Right cardiac atrium (tissue), 5 donors: Measurements from ENCODE around the gene CEP41. TPM values are rescaled to one million over a fixed set of nuclear protein-coding genes. Genes with fewer than 3 reads are reported as not detected.

Experiments used
- ATAC-seq, 2 donors: fragments of 200-7000 bp; cut with Tn5 transposase; one replicate each; pipeline versions ENCODE4 v1.8.0 to v1.9.1; 2020; ENCODE audit warnings: moderate library complexity in 2 of 2, mild to moderate bottlenecking in 1 of 2
- DNase-seq, 3 donors: peaks; one replicate each; pipeline ENCODE4 v3.0.0-alpha.2; 2020
- H3K27ac ChIP-seq: one replicate; pipeline ENCODE4 v1.5.1; 2013; ENCODE audit warnings: mild to moderate bottlenecking, low read length, control low read depth, moderate library complexity
- H3K27me3 ChIP-seq: one replicate; pipeline ENCODE4 v1.6.1; 2013; ENCODE audit not compliant: control insufficient read depth, insufficient read depth
- H3K4me1 ChIP-seq: one replicate; pipeline ENCODE4 v1.6.1; 2013; ENCODE audit warnings: low read length; ENCODE audit not compliant: control insufficient read depth, insufficient read depth
- H3K4me3 ChIP-seq: one replicate; pipeline ENCODE4 v1.5.1; 2013; ENCODE audit warnings: low read length, control low read depth
- H3K9me3 ChIP-seq: one replicate; pipeline ENCODE4 v1.6.1; 2013; ENCODE audit warnings: low read length; ENCODE audit not compliant: control insufficient read depth
- WGBS: extraction: QIAGEN DNeasy Blood & Tissue Kit; methylation state at CpG from one replicate; pipeline ENCODE4 v1.1.7; 2013; 5-methylcytosine and 5-hydroxymethylcytosine counted together
- intact Hi-C, 4 donors: fragments of 100-400 bp; cut with DNase I; formaldehyde crosslinking; loops; one replicate each; pipeline versions ENCODE4 v1.11.0 to v1.14.0; 2022 to 2023
- polyA plus RNA-seq: library from polyadenylated mRNA; stranded (reverse); fragments of 200-250 nt; gene quantifications from one replicate; pipeline ENCODE4 v1.2.3, GENCODE V29; 2013
- total RNA-seq, 4 donors: library from RNA; stranded (reverse); fragmentation: NEBNext Ultra II Directional; extraction: Animal tissue kit (Norgen Biotek cat#: 25700); gene quantifications; one replicate each; pipeline ENCODE4 v1.2.1, GENCODE V29; 2021
- donor health status: healthy with polysubstance abuse.
- donor health status: DM: no; HTN: yes; CAD: no.
- donor health status: DM: no; HTN: no; CAD: no.
- donor health status: DM: no; HTN: yes; CAD: no; lungs with severe emphysema.
- donor health status: DM: yes; HTN: yes; CAD: no.

The CEP41 gene
- total and polyA plus RNA-seq, 5 donors, result 3.0 to 7.5 (median 6.0) TPM

DNA sequence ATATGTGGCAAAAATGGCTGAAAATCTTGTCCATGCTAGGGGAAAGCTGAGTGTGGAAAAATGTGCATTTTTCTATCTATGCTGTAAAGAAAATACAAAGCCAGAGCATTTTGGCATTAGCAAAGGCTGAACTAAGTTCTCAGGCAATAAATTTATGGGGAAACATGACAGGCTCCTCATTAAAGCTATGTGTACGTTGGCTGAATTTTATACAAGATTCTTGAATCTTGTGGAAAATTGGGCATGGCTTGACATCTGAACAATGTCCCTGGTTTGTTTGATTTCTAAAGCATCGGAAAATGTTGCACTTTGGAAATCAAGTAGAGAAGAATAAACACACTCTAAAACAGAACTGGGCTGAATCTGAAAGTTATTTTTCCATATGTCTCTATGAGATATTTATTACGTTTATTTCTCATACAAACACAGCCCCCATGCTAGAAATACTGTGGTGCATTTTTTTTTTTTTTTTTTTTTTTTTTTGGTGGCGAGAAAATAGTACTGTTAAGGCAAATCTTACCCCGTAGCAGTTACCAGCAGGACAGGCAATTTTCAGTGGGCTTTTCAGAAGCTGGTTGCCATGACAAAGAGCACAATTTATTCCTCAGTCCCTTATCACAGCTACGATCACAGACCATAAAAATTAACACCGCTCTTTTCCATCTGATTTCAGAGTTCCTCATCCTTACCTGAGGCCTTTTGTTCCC, 43.6 kb downstream of the CEP41 start:
- ATAC-seq, result no peak
- intact Hi-C loops, result no loop called here
- no peak for DNase-seq
- H3K27me3 ChIP-seq, result no peaks in the 10 kb centered on the region
- H3K9me3 ChIP-seq, result no peaks in the 10 kb centered on the region
- H3K27ac ChIP-seq, result no peak overlapping the region
- H3K4me1 ChIP-seq, result peaks cover 7% of the 10 kb centered on the region
- WGBS, result 84% methylated on average over 7 of the region's 7 CpGs
- H3K4me3 ChIP-seq, result no peak overlapping the region

DNA sequence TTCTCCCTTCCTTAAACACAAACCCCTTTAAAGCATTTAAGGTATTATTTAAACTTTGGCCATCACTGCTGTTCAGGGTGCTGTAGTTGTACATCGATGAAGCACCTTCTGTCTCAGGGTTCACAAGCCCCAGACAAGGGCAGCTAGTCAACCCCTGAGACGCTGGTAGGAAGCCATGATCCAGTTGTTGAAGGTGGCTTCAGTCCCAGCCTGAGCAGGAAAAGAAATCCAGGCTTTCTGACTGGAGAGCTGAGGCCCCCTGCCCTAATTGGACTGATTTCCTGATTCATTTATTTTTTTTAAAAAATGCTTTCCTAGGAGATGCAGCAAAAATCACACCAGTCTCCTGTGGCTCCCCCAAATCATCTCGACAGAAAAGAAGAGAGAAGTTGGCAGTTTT, 44.7 kb downstream of the CEP41 start:
- DNase-seq, result no peak
- ATAC-seq, result no peak
- Histone ChIP-seq H3K27me3 (no peaks in the 10 kb centered on the region), H3K4me1 (peaks cover 7% of the 10 kb centered on the region), H3K4me3 (no peak overlapping the region), H3K27ac (no peak overlapping the region), H3K9me3 (no peaks in the 10 kb centered on the region)
- intact Hi-C loops, result no loop called here
- WGBS, result 48% methylated on average over 3 of the region's 3 CpGs

- DNase-seq (no peak), ATAC-seq (no peak)
- Histone ChIP-seq H3K4me1 (peaks cover 3% of the 10 kb centered on the region), H3K9me3 (no peaks in the 10 kb centered on the region), H3K4me3 (no peak overlapping the region), H3K27me3 (no peaks in the 10 kb centered on the region), H3K27ac (no peak overlapping the region)
- 74% methylated on average over 5 of the region's 5 CpGs for WGBS
- intact Hi-C loops, result no loop called here
Observed at GRCh38 chr7:130395421-130395820, 45.4 kb downstream of the CEP41 start.

- Histone ChIP-seq H3K27ac (no peak overlapping the region), H3K4me3 (no peak overlapping the region), H3K4me1 (peaks cover 3% of the 10 kb centered on the region), H3K9me3 (no peaks in the 10 kb centered on the region), H3K27me3 (no peaks in the 10 kb centered on the region)
- ATAC-seq (peak in 1 of 2 donors; percentile 27), DNase-seq (no peak)
- WGBS, result 84% methylated on average over 7 of the region's 7 CpGs
- intact Hi-C loops, result no loop called here
Observed at GRCh38 chr7:130394421-130395195, 46.2 kb downstream of the CEP41 start.

DNA sequence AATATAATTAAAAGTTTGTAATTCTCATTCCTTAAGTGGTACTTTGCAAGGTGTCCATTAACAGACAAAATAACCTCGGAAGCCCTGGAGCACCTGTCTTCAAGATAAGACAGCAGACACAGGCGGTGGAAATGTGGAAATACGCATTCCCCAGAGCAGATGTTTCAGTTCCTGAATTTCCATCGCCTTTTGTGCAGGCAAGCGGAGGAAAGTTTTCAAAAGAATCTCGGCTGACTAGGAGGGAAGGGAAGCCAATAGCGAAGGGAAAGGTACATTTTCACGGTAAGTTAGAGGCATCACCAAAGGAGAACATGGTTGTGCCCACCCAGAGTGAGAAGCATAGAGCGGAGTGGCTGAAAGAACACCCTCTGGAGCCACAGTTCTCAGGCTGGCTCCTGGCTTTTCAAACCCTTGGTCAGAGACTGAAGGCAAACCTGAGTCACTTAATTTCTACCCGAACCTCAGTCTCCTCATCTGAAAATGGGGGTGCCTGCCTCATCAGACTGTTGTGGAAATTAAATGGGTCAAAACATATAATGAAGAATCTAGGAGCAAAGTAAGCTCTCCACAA, 46.9 kb downstream of the CEP41 start:
- Histone ChIP-seq H3K27ac (no peak overlapping the region), H3K4me3 (no peak overlapping the region), H3K9me3 (no peaks in the 10 kb centered on the region), H3K27me3 (no peaks in the 10 kb centered on the region), H3K4me1 (peaks cover 3% of the 10 kb centered on the region)
- 74% methylated on average over 10 of the region's 10 CpGs for WGBS
- ATAC-seq (no peak), DNase-seq (no peak)
- intact Hi-C loops, result no loop called here

DNA sequence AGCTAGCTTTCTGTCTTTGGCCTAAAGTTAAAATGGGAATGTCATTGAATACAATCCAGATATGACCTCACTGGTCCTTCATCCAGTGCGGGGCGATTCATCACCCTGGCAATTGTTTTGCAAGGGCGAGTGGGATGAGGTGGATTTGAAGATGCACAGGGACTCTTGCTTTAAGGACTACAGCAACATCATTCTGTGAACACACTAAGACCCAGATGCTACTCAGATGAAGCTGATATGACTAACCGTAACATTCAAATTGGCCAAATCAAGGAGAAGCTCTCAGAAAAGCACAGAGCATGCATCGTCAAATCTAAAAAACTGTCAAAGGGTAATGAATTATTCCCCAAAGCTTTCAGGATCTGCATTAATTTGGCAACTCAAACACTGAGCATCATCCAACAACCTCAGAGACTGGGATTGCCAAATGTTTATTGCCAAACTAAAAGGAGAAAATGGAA, 47.7 kb downstream of the CEP41 start:
- Histone ChIP-seq H3K27me3 (no peaks in the 10 kb centered on the region), H3K4me3 (no peak overlapping the region), H3K9me3 (no peaks in the 10 kb centered on the region), H3K27ac (no peak overlapping the region), H3K4me1 (peaks cover 3% of the 10 kb centered on the region)
- WGBS, result 47% methylated on average over 5 of the region's 5 CpGs
- intact Hi-C loops, result no loop called here
- peak; percentile 50 to 64 for ATAC-seq
- DNase-seq, result no peak

DNA sequence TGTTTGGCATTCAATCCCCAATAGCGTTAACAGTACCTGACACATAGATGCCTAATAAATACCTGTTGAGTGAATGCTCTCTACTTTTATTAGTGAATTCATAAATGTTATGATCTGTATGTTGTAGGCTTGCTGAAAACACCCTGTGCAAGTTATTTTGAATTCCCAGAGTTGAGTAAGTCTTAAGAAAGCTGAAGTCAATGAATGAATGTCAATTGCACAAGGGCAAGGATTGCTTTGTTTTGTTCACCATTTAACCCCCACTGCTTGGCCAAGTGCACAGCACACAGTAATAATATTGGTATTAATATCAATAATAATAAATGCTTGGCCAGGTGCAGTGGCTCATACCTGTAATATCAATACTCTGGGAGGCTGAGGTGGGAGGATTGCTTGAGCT, 50.3 kb downstream of the CEP41 start:
- ATAC-seq (no peak), DNase-seq (no peak)
- 97% methylated on average over 1 of the region's 1 CpG for WGBS
- intact Hi-C loops, result no loop called here
- Histone ChIP-seq H3K4me3 (no peak overlapping the region), H3K27ac (no peak overlapping the region), H3K27me3 (no peaks in the 10 kb centered on the region), H3K9me3 (no peaks in the 10 kb centered on the region), H3K4me1 (peaks cover 3% of the 10 kb centered on the region)

GRCh38 chr7:130388671-130389070, 52.1 kb downstream of the CEP41 start:
- H3K9me3 ChIP-seq, result no peaks in the 10 kb centered on the region
- H3K4me1 ChIP-seq, result peaks cover 3% of the 10 kb centered on the region
- intact Hi-C loops, result no loop called here
- no peak for ATAC-seq
- H3K4me3 ChIP-seq, result no peak overlapping the region
- no peaks in the 10 kb centered on the region for H3K27me3 ChIP-seq
- no peak overlapping the region for H3K27ac ChIP-seq
- DNase-seq, result no peak
- 98% methylated on average over 2 of the region's 2 CpGs for WGBS

GRCh38 chr7:130387628-130388403, 53.0 kb downstream of the CEP41 start:
- DNase-seq (no peak), ATAC-seq (peak; percentile 28 to 62)
- WGBS, result 77% methylated on average over 12 of the region's 12 CpGs
- H3K9me3 ChIP-seq, result no peaks in the 10 kb centered on the region
- no peaks in the 10 kb centered on the region for H3K27me3 ChIP-seq
- intact Hi-C loops, result no loop called here
- H3K4me1 ChIP-seq, result no peaks in the 10 kb centered on the region
- H3K4me3 ChIP-seq, result no peak overlapping the region
- no peak overlapping the region for H3K27ac ChIP-seq

GRCh38 chr7:130387306-130387627, 53.5 kb downstream of the CEP41 start:
- 81% methylated on average over 3 of the region's 3 CpGs for WGBS
- Histone ChIP-seq H3K4me3 (no peak overlapping the region), H3K27ac (no peak overlapping the region), H3K27me3 (no peaks in the 10 kb centered on the region), H3K4me1 (no peaks in the 10 kb centered on the region), H3K9me3 (no peaks in the 10 kb centered on the region)
- DNase-seq, result no peak
- ATAC-seq, result no peak
- intact Hi-C loops, result no loop called here

GRCh38 chr7:130386876-130387275, 53.9 kb downstream of the CEP41 start:
- Histone ChIP-seq H3K4me3 (no peak overlapping the region), H3K9me3 (no peaks in the 10 kb centered on the region), H3K4me1 (no peaks in the 10 kb centered on the region), H3K27me3 (no peaks in the 10 kb centered on the region), H3K27ac (no peak overlapping the region)
- DNase-seq (no peak), ATAC-seq (no peak)
- intact Hi-C loops, result no loop called here
- 87% methylated on average over 3 of the region's 3 CpGs for WGBS
